Karpas-422 (cell line): Measurements from ENCODE around the gene SH3RF1. TPM values are rescaled to one million over a fixed set of nuclear protein-coding genes. Genes with fewer than 3 reads are reported as not detected.

Experiments used
- DNase-seq: peaks from one replicate; pipeline ENCODE4 v3.0.0-alpha.2; 2015
- H2AFZ ChIP-seq: fragments of 200-600 bp; sonication (generic); 2 replicates; pipeline ENCODE4 v1.6.1; 2014; ENCODE audit warnings: antibody characterized with exemption, low read length, mixed read lengths
- H3K27ac ChIP-seq: fragments of 200-600 bp; sonication (generic); 2 replicates; pipeline ENCODE4 v1.5.1; 2014; ENCODE audit warnings: mild to moderate bottlenecking, low read length, moderate library complexity
- H3K27me3 ChIP-seq: fragments of 200-600 bp; sonication (generic); 2 replicates; pipeline ENCODE4 v1.6.1; 2014; ENCODE audit warnings: low read length, mixed read lengths
- H3K36me3 ChIP-seq: fragments of 200-600 bp; sonication (generic); 2 replicates; pipeline ENCODE4 v1.6.1; 2014; ENCODE audit warnings: low read length, mixed read lengths; ENCODE audit not compliant: insufficient read depth
- H3K4me1 ChIP-seq: fragments of 200-600 bp; sonication (generic); 2 replicates; pipeline ENCODE4 v1.6.1; 2014; ENCODE audit warnings: mild to moderate bottlenecking, low read length, mixed read lengths
- H3K4me2 ChIP-seq: fragments of 200-600 bp; sonication (generic); 2 replicates; pipeline ENCODE4 v1.6.1; 2014; ENCODE audit warnings: low read length, low read depth, mild to moderate bottlenecking; ENCODE audit not compliant: poor library complexity, severe bottlenecking
- H3K4me3 ChIP-seq: fragments of 200-600 bp; sonication (generic); 2 replicates; pipeline ENCODE4 v1.5.1; 2014; ENCODE audit warnings: mild to moderate bottlenecking, antibody characterized with exemption, low read length, mixed read lengths
- H3K79me2 ChIP-seq: fragments of 200-600 bp; sonication (generic); 2 replicates; pipeline ENCODE4 v1.6.1; 2014; ENCODE audit warnings: mild to moderate bottlenecking, low read length, mixed read lengths
- H3K9ac ChIP-seq: fragments of 200-600 bp; sonication (generic); 2 replicates; pipeline ENCODE4 v1.6.0; 2014; ENCODE audit warnings: low read length
- H3K9me2 ChIP-seq: fragments of 200-600 bp; sonication (generic), shearing (Covaris generic); replicated peaks from 2 replicates; pipeline ENCODE4 v1.6.0; 2014; ENCODE audit warnings: mild to moderate bottlenecking, low read length, moderate library complexity; ENCODE audit not compliant: insufficient read depth
- H3K9me3 ChIP-seq: fragments of 300-700, 200-600 bp; sonication (generic); 2 replicates; pipeline ENCODE4 v1.6.1; 2014; ENCODE audit warnings: low read length, mixed read lengths
- H4K20me1 ChIP-seq: fragments of 200-600 bp; sonication (generic); 2 replicates; pipeline ENCODE4 v1.6.1; 2014; ENCODE audit warnings: mild to moderate bottlenecking, antibody characterized with exemption, low read length, low read depth; ENCODE audit not compliant: insufficient read depth
- total RNA-seq: library from RNA; depleted of rRNA; stranded (reverse); fragments of >200 nt; shearing (Covaris generic); gene quantifications from 2 replicates; pipeline ENCODE4 v1.2.3, GENCODE V29; 2014; ENCODE audit warnings: low replicate concordance

The SH3RF1 gene
- total RNA-seq, 1 experiment from 2014 or later, result not detected

GRCh38 chr4:169158861-169159260 is 111.9 kb downstream of the SH3RF1 start:
- no peak overlapping the region for H3K4me2 ChIP-seq
- no peak for DNase-seq
- H4K20me1 ChIP-seq, result no peaks in the 10 kb centered on the region
- H3K79me2 ChIP-seq, result no peaks in the 10 kb centered on the region
- H3K9me3 ChIP-seq, result no peaks in the 10 kb centered on the region
- no peak overlapping the region for H3K4me3 ChIP-seq
- H3K9ac ChIP-seq, result no peak overlapping the region
- H3K36me3 ChIP-seq, result no peaks in the 10 kb centered on the region
- no peak overlapping the region for H3K27ac ChIP-seq
- H3K9me2 ChIP-seq, result no peaks in the 10 kb centered on the region
- H2AFZ ChIP-seq, result no peak overlapping the region
- H3K27me3 ChIP-seq, result no peaks in the 10 kb centered on the region
- no peaks in the 10 kb centered on the region for H3K4me1 ChIP-seq

DNA sequence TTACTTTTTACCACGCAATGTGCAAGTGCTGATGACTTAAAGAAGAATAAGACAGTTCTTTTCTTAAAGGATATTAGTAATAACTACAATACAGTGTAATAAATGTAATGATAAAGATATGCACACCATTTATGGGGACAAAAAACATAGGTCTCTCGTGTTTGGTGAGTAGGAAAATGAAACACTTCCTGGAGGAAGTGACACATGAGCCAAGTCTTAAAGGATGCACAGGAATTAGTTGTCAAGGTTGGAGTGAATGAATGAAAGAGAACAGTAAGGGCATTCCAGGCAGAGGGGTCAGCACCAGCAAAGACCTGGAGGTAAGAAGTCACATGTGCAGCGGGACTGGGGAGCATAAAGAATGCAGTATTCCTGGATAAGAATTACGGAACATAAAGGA is 112.7 kb downstream of the SH3RF1 start:
- DNase-seq, result no peak
- H3K27me3 ChIP-seq, result no peaks in the 10 kb centered on the region
- no peaks in the 10 kb centered on the region for H3K36me3 ChIP-seq
- no peaks in the 10 kb centered on the region for H3K4me1 ChIP-seq
- no peaks in the 10 kb centered on the region for H3K9me2 ChIP-seq
- no peak overlapping the region for H3K4me2 ChIP-seq
- H2AFZ ChIP-seq, result no peak overlapping the region
- H3K9ac ChIP-seq, result no peak overlapping the region
- H3K4me3 ChIP-seq, result no peak overlapping the region
- H4K20me1 ChIP-seq, result no peaks in the 10 kb centered on the region
- H3K79me2 ChIP-seq, result no peaks in the 10 kb centered on the region
- no peak overlapping the region for H3K27ac ChIP-seq
- no peaks in the 10 kb centered on the region for H3K9me3 ChIP-seq

GRCh38 chr4:169156392-169156791 is 114.4 kb downstream of the SH3RF1 start:
- H2AFZ ChIP-seq, result no peak overlapping the region
- no peak overlapping the region for H3K4me2 ChIP-seq
- H3K9ac ChIP-seq, result no peak overlapping the region
- no peaks in the 10 kb centered on the region for H3K79me2 ChIP-seq
- no peaks in the 10 kb centered on the region for H4K20me1 ChIP-seq
- no peak overlapping the region for H3K27ac ChIP-seq
- no peaks in the 10 kb centered on the region for H3K36me3 ChIP-seq
- H3K9me3 ChIP-seq, result no peaks in the 10 kb centered on the region
- no peaks in the 10 kb centered on the region for H3K27me3 ChIP-seq
- H3K9me2 ChIP-seq, result no peaks in the 10 kb centered on the region
- H3K4me1 ChIP-seq, result no peaks in the 10 kb centered on the region
- no peak for DNase-seq
- H3K4me3 ChIP-seq, result no peak overlapping the region

GRCh38 chr4:169154121-169154520 is 116.6 kb downstream of the SH3RF1 start:
- H3K79me2 ChIP-seq, result no peaks in the 10 kb centered on the region
- no peaks in the 10 kb centered on the region for H4K20me1 ChIP-seq
- H3K9ac ChIP-seq, result no peak overlapping the region
- H3K9me3 ChIP-seq, result no peaks in the 10 kb centered on the region
- H3K27ac ChIP-seq, result no peak overlapping the region
- H3K4me3 ChIP-seq, result no peak overlapping the region
- H3K36me3 ChIP-seq, result no peaks in the 10 kb centered on the region
- no peaks in the 10 kb centered on the region for H3K4me1 ChIP-seq
- no peak for DNase-seq
- no peaks in the 10 kb centered on the region for H3K27me3 ChIP-seq
- no peak overlapping the region for H2AFZ ChIP-seq
- H3K9me2 ChIP-seq, result no peaks in the 10 kb centered on the region
- no peak overlapping the region for H3K4me2 ChIP-seq

DNA sequence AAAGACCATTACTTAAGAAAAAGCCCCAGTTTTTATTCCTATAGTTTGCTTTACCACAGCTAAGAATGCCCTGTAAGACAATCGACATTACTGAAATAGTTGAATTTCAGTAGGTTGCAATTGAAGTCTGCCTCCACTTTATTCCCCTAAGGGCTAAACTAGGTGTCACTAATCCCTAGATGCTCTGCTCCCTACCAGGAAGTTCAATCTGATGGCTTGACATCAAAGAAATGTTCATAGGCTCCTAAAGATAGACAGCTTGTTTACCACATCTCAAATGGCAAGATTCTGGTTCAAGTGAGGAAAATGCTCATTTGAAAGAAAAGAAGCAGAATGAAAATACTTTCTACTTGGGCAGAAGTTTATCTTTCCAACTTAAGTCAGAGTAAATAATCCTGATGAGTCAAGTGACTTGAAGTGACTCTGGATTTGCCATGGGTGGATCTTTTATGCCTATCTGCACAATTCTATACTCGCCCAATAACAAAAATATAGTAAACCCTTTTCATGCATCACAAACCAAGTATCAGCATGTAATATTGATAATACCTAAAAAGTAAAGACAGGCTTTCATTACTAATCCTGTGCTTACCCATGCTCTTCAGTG is 117.2 kb downstream of the SH3RF1 start:
- no peaks in the 10 kb centered on the region for H3K36me3 ChIP-seq
- no peaks in the 10 kb centered on the region for H3K4me1 ChIP-seq
- H3K27ac ChIP-seq, result no peak overlapping the region
- H3K4me3 ChIP-seq, result no peak overlapping the region
- no peaks in the 10 kb centered on the region for H3K9me3 ChIP-seq
- no peak for DNase-seq
- H3K9ac ChIP-seq, result no peak overlapping the region
- no peaks in the 10 kb centered on the region for H4K20me1 ChIP-seq
- no peaks in the 10 kb centered on the region for H3K27me3 ChIP-seq
- H2AFZ ChIP-seq, result no peak overlapping the region
- no peak overlapping the region for H3K4me2 ChIP-seq
- no peaks in the 10 kb centered on the region for H3K79me2 ChIP-seq
- H3K9me2 ChIP-seq, result no peaks in the 10 kb centered on the region

- no peaks in the 10 kb centered on the region for H3K9me2 ChIP-seq
- no peaks in the 10 kb centered on the region for H3K36me3 ChIP-seq
- no peaks in the 10 kb centered on the region for H3K79me2 ChIP-seq
- H4K20me1 ChIP-seq, result no peaks in the 10 kb centered on the region
- no peaks in the 10 kb centered on the region for H3K27me3 ChIP-seq
- H3K4me2 ChIP-seq, result no peak overlapping the region
- H3K4me3 ChIP-seq, result no peak overlapping the region
- no peak overlapping the region for H3K27ac ChIP-seq
- DNase-seq, result no peak
- H3K4me1 ChIP-seq, result no peaks in the 10 kb centered on the region
- H3K9ac ChIP-seq, result no peak overlapping the region
- no peak overlapping the region for H2AFZ ChIP-seq
- no peaks in the 10 kb centered on the region for H3K9me3 ChIP-seq
Measured at GRCh38 chr4:169152899-169153298, 117.9 kb downstream of the SH3RF1 start.

DNA sequence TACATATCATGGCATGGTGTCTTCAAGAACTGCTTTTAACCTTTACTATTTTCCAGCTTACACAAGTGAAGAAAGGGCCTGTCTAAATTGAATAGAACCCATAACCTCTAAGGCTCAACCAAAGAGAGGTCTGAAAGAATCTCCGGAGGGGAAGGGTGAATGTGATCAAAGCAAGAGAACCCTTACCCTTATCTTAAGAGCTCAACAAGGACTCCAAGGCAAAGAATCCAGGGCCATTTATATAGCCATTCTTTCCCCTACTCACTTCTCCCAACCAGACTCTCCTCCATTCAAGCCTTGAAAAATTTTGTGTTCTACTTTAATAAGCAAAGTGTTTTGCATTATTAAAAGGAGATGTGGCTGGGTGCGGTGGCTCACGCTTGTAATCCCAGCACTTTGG is 118.7 kb downstream of the SH3RF1 start:
- H3K9ac ChIP-seq, result no peak overlapping the region
- no peak overlapping the region for H2AFZ ChIP-seq
- no peak overlapping the region for H3K4me2 ChIP-seq
- no peaks in the 10 kb centered on the region for H3K36me3 ChIP-seq
- no peaks in the 10 kb centered on the region for H3K9me2 ChIP-seq
- no peaks in the 10 kb centered on the region for H3K4me1 ChIP-seq
- no peaks in the 10 kb centered on the region for H4K20me1 ChIP-seq
- no peak overlapping the region for H3K27ac ChIP-seq
- no peaks in the 10 kb centered on the region for H3K79me2 ChIP-seq
- no peak for DNase-seq
- H3K9me3 ChIP-seq, result no peaks in the 10 kb centered on the region
- H3K27me3 ChIP-seq, result no peaks in the 10 kb centered on the region
- H3K4me3 ChIP-seq, result no peak overlapping the region

GRCh38 chr4:169151671-169152070 is 119.1 kb downstream of the SH3RF1 start:
- H3K4me3 ChIP-seq, result no peak overlapping the region
- H3K9me2 ChIP-seq, result no peaks in the 10 kb centered on the region
- no peak overlapping the region for H3K27ac ChIP-seq
- H2AFZ ChIP-seq, result no peak overlapping the region
- H3K4me2 ChIP-seq, result no peak overlapping the region
- H3K4me1 ChIP-seq, result no peaks in the 10 kb centered on the region
- no peaks in the 10 kb centered on the region for H3K27me3 ChIP-seq
- no peak overlapping the region for H3K9ac ChIP-seq
- H3K9me3 ChIP-seq, result no peaks in the 10 kb centered on the region
- H3K79me2 ChIP-seq, result no peaks in the 10 kb centered on the region
- H4K20me1 ChIP-seq, result no peaks in the 10 kb centered on the region
- DNase-seq, result no peak
- no peaks in the 10 kb centered on the region for H3K36me3 ChIP-seq

GRCh38 chr4:169150806-169151205 is 120.0 kb downstream of the SH3RF1 start:
- H3K27me3 ChIP-seq, result no peaks in the 10 kb centered on the region
- no peaks in the 10 kb centered on the region for H3K4me1 ChIP-seq
- H3K4me2 ChIP-seq, result no peak overlapping the region
- no peak overlapping the region for H3K9ac ChIP-seq
- H3K27ac ChIP-seq, result no peak overlapping the region
- H3K4me3 ChIP-seq, result no peak overlapping the region
- no peaks in the 10 kb centered on the region for H3K79me2 ChIP-seq
- H3K36me3 ChIP-seq, result no peaks in the 10 kb centered on the region
- DNase-seq, result no peak
- H3K9me2 ChIP-seq, result no peaks in the 10 kb centered on the region
- H4K20me1 ChIP-seq, result no peaks in the 10 kb centered on the region
- H3K9me3 ChIP-seq, result no peaks in the 10 kb centered on the region
- no peak overlapping the region for H2AFZ ChIP-seq
